ENCODE results near the gene CA9. TPM values are rescaled to one million over a fixed set of nuclear protein-coding genes. Genes with fewer than 3 reads are reported as not detected.

CA9 gene
- total and polyA plus RNA-seq, 9 of the 15 experiments (the other 6 are each of a cell fraction or from before 2014, with no cell fraction given): 0.15 to 10.6 (median 0.60) TPM; not detected in 4

- Histone ChIP-seq H3K79me2 (ENCODE audit: control insufficient read depth, insufficient read depth, low read length) (peaks cover 88% of the 10 kb centered on the region), H3K36me3 (ENCODE audit: control insufficient read depth, insufficient read depth, low read length) (peaks cover 47% of the 10 kb centered on the region), H4K20me1 (replicated peaks; ENCODE audit: control insufficient read depth, insufficient read depth, low read length) (peaks cover 11% of the 10 kb centered on the region; the same call in 1 of the 2 replicates), H3K4me3 (peak overlapping the region; percentile 85), H2AFZ (ENCODE audit: low read depth, low read length) (no peak overlapping the region), H3K4me1 (replicated peaks in 1 of 2; ENCODE audit: control insufficient read depth in 2 of 2, insufficient read depth in 2 of 2, low read length in 2 of 2) (peaks cover 40 to 43% of the 10 kb centered on the region in 2 experiments), H3K27ac (ENCODE audit: extremely low read depth, low read depth, low read length) (peak overlapping the region; percentile 97), H3K4me2 (ENCODE audit: insufficient read depth, low read length) (peak overlapping the region; percentile 94), H3K9ac (ENCODE audit: insufficient read depth in 1 of 2, low read depth in 2 of 2, low read length in 2 of 2) (peak overlapping the region; percentile 76 to 85; a peak in 3 of 4 replicates), H3K9me3 (replicated peaks; ENCODE audit: control insufficient read depth, insufficient read depth, low read depth, low read length) (no peaks in the 10 kb centered on the region), H3K27me3 (ENCODE audit: control insufficient read depth in 2 of 2, insufficient read depth in 2 of 2, low read length in 2 of 2) (no peaks in the 10 kb centered on the region), H3K9me1 (ENCODE audit: control insufficient read depth, insufficient read depth, low read length) (peaks cover 5% of the 10 kb centered on the region)
- ChIA-PET CTCF (ENCODE audit: low intra/inter-chr PET ratio) (no interaction called here), POLR2A (interaction anchor here (1.0 to 2.8 kb wide), 4 partner anchors 10 to 72 kb away, joined by 6 to 21 read pairs (median 10); partner anchors contain the start of genes CCDC107 and RMRP)
- FAIRE-seq (peak; percentile 79), DNase-seq (ENCODE audit: extremely low read depth in 1 of 4, low spot score in 3 of 4) (peak; percentile 50 to 85 (median 64)), ATAC-seq (peak; percentile 43)
- no TSS peak for BruUV-seq (replicated peaks)
- intact Hi-C loops (cut with micrococcal nuclease) (loop anchor here (2.0 to 10.0 kb wide), 2 partner anchors 33 to 85 kb away; partner anchors contain the start of genes HINT2 and SPAG8), in situ Hi-C loops (cut with MboI) (no loop called here)
- 0% methylated on average over 6 of the region's 6 CpGs for WGBS (ENCODE audit: insufficient coverage, low coverage, missing lambda C conversion rate)
- TF ChIP-seq TCF7 (IDR thresholded peaks at IDR 0.05; ENCODE audit: borderline replicate concordance) (no peak), CBX1 (IDR thresholded peaks at IDR 0.05; ENCODE audit: low read depth) (no peak), FOXK2 (conservative IDR thresholded peaks at IDR 0.05 in 1 of 2, IDR thresholded peaks at IDR 0.05 in 1 of 2; ENCODE audit: low read depth in 2 of 2) (no peak; a peak in 1 of 4 replicates), POLR2G (IDR thresholded peaks at IDR 0.05; ENCODE audit: low read depth, low read length) (no peak), CTCF (IDR thresholded peaks at IDR 0.05 in 2 of 3, conservative IDR thresholded peaks at IDR 0.05 in 1 of 3; ENCODE audit: insufficient read depth in 2 of 3, low read depth in 1 of 3, low read length in 3 of 3) (peak; percentile 56 to 67 (median 64)), EZH2 (IDR thresholded peaks at IDR 0.05; ENCODE audit: borderline replicate concordance, low read depth, low read length) (no peak), AFF4 (CRISPR knock-in tag; IDR thresholded peaks at IDR 0.05) (no peak), ELK3 (CRISPR knock-in tag; IDR thresholded peaks at IDR 0.05) (no peak), ZNF668 (CRISPR knock-in tag; IDR thresholded peaks at IDR 0.05) (no peak)
Measured at GRCh38 chr9:35729700-35730485, 56.2 kb downstream of the CA9 start.

All from K562 (cell line).